GM18868 (cell line): ENCODE results near the gene UBE2J1.

Source experiments
- ATAC-seq: cut with Tn5 transposase; IDR thresholded peaks from one replicate; pipeline ENCODE4 v1.9.1; 2021; ENCODE audit warnings: mild to moderate bottlenecking, moderate library complexity; ENCODE audit not compliant: unreplicated experiment

Gene UBE2J1

GRCh38 chr6:89291256-89291819 lies 61.2 kb downstream of the UBE2J1 start:
- ATAC-seq: no peak

DNA sequence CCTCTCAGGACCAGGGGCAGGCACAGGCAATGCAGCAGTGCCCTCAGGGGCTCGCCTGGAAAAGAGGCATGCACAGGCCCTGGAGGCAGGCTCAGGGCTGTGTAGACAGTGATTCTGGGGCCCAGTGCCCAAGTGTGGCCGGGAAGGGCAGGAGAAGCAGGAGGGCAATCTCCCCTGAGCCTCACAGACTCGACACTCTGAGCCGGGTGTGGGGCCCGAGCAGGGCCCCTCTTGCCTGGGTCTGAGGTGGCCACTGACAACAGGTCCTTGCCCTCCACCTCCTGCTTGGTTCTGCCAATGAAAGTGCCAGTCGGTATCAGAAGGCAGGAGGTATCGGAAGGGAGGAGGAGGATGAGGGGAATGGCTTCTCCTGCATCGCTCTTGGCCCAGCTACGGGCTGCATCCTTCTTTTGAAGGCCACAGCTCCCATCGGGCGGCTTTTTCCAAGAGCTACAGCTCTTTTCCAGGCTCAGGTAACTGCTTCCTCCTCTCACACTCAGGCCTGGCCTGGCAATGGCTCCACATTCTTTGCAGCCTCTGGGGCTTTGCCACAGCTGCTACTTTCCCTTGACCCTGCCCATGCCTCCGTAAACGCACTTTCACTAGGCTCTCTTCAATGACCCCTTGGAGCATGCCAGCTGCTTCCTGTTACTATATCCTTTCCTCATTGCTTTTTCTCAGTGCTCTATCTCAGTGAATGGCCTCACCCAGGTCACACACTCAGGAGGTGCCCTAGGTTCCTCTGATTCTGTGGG lies 61.9 kb downstream of the UBE2J1 start:
- ATAC-seq: no peak

DNA sequence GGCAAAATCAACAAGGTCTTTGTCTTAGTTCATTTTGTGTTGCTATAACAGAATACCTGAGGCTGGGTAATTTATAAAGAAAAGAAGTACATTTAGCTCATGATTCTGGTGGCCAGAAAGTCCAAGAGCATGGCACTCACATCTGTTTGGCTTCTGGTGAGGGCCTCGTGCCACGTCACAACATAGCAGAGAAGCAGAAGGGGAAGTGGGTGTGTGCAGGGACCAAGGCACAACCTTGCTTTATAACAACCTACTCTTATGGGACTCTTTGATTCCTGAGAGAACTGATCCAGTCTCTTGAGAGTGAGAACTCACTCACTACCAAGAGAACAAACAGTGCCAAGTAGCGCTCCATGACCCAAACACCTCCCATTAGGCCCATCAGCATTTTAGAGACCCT lies 62.8 kb downstream of the UBE2J1 start:
- no peak for ATAC-seq

GRCh38 chr6:89287351-89288028 lies 65.0 kb downstream of the UBE2J1 start:
- no peak for ATAC-seq

DNA sequence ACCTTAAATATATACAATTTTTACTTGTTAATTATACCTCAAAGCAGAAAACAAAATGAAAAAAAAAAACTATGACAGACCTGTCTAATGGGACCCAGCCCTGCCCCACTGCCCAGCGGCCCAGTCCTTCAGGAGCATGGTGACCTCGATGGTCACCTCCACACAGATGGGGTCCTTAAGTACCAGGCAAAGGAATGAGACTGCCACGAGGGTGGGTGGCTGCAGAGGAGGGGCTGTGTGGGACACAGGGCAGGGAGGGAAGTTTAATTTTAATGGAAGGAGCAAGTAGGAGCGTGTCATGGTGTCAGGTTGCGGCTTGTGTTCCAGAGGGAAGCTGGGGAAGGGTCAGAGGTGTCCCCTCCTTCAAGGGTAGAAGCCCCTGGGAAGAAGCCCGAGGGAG lies 66.0 kb downstream of the UBE2J1 start:
- no peak for ATAC-seq

DNA sequence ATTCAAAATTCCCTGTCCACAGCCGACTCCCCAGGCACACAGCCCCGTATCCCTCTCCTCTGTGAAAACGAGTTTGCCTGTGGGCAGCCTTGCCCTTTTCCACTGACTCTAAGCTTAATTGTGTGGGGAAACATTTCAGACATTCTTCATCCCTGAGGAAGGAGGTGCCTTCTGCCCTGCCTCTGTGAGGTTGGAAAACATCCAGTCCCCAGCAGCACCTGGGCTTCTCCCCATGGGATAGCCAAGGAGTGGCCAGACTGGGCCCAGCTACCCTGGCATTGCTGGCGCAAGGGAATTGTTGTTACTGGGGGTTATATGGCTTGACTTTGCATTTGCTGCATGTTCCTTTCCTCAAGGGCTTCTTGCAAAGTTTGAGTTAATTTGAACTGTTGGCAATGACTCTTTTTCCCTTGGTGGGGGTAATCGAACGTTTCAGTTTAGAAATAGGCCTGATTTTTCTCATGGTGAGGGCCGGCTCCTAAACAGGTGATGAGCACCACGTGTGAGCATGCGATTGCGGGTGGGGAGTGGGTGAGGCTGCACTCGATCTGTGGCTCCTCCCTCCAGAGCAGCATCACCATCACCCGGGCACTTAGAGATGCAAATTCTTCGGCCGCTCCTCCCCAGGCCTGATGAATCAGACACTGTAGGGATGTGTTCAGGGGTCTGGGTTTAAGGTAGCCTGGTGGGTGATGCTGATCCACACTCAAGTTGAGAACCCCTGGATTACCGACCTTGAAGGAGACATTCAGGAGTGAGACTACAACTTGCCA lies 67.4 kb downstream of the UBE2J1 start:
- no peak for ATAC-seq

DNA sequence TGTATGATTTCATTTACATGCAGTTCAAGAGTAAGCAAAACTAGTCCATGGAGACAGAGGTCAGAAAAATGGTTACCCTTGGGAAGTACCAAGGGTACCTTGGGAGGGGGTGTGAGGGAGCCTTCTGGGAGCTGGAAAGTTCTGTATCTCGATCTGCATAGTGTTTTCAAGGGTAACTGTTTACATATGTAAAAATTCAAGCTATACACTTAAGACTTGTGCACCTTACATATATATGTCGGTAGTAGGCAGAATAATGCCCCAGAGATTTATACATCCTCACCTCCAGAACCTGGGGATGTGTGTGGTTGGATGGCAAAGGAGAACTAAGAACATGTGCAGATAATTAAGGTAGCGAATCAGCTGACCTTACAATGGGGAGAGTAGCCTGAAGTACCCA lies 68.4 kb downstream of the UBE2J1 start:
- ATAC-seq: no peak

- ATAC-seq: no peak
These were observed 69.8 kb downstream of the UBE2J1 start for GRCh38 chr6:89282749-89283148.

- ATAC-seq: peak; percentile 100
These were observed 70.7 kb downstream of the UBE2J1 start for GRCh38 chr6:89281779-89282246.

GRCh38 chr6:89278956-89279355 lies 73.6 kb downstream of the UBE2J1 start:
- ATAC-seq: no peak
